Activated CD8-positive, alpha-beta memory T cell treated with anti-CD3 and anti-CD28 coated beads, Interleukin-2, amount 50 U/mL, for 24 hours (primary cell): ENCODE data around the gene EME1.

Experiments
- DNase-seq: peaks from one replicate; pipeline ENCODE4 v3.0.0-alpha.2; 2020; ENCODE audit errors: extremely low read depth

The EME1 gene

DNA sequence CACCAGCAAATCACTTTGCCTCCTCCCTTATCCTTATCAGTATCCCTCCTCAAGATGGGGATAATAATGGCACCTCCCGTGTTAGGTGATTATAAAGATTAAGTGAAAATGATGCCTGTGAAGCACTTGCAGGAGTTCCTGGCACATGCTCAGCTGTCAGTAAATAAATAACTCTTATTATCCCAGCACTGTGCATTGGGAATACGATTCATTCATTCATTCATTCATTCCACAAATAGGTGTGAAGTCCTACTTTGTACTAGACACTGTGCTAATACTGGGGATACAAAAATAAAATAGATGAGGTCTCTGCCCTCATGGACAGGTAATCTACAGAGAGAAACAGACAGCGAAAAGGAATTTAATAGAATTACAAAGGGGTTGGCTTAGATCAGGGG is 25.1 kb upstream of the EME1 start:
- DNase-seq = no peak

DNA sequence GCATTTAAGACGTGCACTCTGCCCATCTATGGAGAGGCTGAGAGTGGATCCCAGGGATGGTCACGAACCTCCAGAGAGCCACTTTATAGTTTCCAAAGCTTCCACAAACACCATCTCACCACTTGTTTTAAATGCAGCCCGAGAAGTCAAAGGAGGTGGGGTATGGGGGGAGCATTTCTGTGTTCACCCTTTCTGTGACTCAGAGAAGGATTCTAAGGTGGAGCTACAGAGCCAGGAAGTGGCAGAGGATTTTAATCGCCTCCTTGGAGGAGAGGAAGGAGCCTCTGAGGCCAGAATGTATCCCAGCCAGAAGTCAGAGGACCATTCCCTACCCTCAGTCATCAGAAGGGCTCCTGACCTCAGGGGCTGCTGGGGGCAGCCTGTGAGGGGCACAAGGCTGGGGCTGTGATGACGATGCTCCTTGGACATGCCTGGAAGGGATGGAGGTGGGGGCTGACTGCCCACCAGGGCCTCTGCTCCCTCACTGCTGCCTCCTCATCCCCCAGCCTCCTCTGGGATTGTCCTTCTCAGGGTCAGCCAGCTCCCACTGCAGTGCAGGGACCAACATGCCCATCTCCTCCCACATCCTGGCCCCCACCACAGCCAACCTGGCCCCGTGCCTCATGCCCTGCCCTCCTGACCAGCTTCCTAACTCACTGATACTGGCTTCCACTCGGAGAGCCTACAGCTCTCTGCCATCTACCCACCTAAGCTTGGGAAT is 24.3 kb upstream of the EME1 start:
- DNase-seq = no peak

DNA sequence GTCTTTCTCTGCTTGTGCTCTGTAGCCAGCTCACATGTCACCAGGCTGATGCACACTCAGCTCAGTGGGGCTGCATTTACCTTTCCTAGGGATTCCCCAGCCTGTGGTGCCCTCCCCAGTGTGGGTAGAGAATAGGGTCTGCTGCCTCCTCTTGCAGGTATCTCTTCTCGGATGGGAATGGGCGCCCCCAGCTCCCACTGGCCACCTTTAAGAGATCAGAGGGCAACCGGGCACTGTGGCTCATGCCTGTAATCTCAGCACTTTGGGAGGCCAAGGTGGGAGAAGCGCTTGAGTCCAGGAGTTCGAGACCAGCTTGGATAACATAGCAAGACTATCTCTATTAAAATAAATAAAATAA is 23.8 kb upstream of the EME1 start:
- DNase-seq = no peak

- DNase-seq = no peak
These were observed 22.3 kb upstream of the EME1 start for GRCh38 chr17:50350733-50351132.

GRCh38 chr17:50352072-50352692 is 20.8 kb upstream of the EME1 start:
- no peak for DNase-seq

- DNase-seq = no peak
These were observed 20.1 kb upstream of the EME1 start for GRCh38 chr17:50352693-50353599.

GRCh38 chr17:50353600-50354195 is 19.3 kb upstream of the EME1 start:
- DNase-seq = no peak

GRCh38 chr17:50354198-50354597 is 18.8 kb upstream of the EME1 start:
- DNase-seq = no peak

DNA sequence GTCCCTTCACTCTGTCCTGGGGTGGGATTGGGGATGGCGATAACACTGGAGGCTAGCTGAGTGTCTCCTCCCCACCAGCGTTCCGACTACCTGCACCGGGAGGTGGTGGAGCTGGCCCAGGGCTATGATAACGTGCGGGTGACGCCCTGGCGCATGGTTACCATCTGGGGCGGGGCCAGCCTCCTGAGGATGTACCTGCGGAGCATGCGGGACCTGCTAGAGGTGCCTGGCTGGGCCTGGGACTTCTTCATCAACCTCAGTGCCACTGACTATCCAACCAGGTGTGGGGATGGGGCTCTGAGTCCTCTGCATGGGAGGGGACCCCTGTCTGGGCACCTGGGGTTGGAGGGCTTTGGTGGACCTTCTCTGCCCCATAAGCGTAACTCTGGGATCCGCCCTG is 18.3 kb upstream of the EME1 start:
- no peak for DNase-seq

- DNase-seq = no peak
These were observed 17.7 kb upstream of the EME1 start for GRCh38 chr17:50355336-50355700.

GRCh38 chr17:50355701-50356341 is 17.2 kb upstream of the EME1 start:
- no peak for DNase-seq

- DNase-seq = no peak
These were observed 16.6 kb upstream of the EME1 start for GRCh38 chr17:50356418-50356817.

GRCh38 chr17:50356892-50357510 is 16.0 kb upstream of the EME1 start:
- no peak for DNase-seq

- no peak for DNase-seq
These were observed 14.9 kb upstream of the EME1 start for GRCh38 chr17:50358177-50358576.

DNA sequence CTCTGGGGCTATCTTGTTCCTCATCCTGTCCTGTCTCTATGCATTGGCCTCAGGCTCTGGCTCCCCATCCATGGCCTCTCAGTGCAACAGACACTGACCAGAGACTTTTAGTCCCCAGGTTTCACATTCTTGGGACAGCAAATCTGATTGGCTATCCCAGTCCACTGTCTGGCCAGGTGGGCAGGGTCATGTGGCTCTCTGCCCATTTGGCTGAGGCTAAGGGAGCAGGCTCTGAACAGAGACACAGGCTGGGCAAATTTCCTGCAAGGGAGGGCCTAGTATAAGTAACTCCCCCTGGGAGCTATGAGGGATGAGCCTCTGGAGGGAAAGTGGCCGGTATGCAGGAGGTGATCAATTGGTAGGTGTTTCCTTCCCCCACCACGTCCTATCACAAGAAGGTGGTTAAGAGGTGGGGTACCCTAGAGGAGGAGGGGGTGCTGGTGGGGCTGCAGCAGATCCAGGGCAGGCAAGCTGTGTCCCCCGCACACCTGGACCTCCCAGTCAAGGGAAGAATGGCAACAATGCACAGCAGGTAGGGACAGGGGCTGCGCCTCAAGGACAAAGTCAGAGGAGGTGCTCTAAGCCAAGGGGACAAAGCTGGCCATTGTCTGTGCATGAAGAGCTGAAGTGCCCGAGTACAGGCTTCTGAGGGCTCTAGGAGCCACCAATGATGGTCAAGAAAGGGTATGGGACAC is 13.9 kb upstream of the EME1 start:
- DNase-seq = no peak

DNA sequence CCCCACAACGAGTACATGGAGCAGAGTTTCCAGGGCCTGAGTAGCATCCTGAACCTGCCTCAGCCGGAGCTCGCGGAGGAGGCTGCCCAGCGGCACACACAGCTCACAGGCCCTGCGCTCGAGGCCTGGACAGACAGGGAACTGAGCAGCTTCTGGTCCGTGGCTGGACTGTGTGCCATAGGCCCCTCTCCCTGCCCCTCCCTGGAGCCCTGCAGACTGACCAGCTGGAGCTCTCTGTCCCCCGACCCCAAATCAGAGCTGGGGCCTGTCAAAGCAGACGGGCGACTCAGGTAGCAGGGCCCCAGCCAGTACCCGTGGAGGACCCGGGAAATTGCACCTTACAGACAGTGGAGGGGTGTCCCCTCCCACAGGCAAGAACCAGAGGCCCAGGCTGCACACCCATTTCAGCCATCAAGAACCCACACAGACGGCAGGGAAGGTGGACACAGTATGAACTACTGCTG is 13.0 kb upstream of the EME1 start:
- DNase-seq = no peak

DNA sequence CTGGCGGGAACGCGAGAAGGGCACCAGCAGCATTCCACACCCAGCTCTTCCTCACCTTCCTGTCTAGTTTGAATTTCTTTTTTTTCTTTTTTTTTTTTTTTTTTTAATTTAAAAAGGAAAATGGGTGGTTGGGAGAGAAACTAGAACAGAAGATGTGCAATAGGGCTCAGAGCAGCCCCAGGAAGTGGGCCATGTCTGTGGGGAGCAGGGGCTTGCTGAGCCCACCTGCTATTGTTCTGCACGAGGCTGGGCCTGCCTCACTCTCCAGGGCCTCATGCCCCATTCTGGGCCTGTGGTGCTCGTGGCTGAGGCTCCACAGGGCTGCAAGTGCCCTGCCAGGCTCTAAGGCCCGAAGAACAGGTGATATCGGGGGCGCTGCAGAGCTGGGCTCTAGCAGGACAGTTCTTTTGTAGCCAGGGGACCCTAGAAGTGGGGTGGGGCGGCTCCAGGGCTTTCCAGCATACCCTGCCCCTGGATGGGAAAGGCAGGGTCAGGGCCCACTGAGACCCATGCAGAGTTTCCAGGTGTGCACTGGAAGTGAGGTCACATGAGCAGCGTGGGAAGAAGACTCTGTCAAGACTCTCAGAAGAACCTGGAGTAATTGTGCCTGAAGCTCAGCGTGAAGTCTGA is 12.4 kb upstream of the EME1 start:
- no peak for DNase-seq

GRCh38 chr17:50361561-50362480 is 11.2 kb upstream of the EME1 start:
- no peak for DNase-seq

DNA sequence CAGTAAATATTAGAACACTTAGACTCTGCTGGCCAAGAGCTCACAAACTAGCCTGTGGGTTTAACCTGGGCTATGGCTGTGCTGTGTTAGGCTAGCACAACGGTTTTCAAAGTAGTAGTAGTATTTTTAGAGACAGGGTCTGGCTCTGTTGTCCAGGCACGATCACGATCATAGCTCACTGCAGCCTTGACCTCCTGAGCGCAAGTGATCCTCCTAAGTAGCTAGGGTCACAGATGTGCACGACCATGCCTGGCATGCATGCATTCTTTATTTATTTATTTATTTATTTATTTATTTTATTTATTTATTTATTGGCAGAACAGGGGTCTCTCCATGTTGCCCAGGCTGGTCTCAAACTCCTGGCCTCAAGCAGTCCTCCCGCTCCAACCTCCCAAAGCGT is 10.4 kb upstream of the EME1 start:
- DNase-seq = no peak
